ENCODE data around the gene ARFGAP2.

DNA sequence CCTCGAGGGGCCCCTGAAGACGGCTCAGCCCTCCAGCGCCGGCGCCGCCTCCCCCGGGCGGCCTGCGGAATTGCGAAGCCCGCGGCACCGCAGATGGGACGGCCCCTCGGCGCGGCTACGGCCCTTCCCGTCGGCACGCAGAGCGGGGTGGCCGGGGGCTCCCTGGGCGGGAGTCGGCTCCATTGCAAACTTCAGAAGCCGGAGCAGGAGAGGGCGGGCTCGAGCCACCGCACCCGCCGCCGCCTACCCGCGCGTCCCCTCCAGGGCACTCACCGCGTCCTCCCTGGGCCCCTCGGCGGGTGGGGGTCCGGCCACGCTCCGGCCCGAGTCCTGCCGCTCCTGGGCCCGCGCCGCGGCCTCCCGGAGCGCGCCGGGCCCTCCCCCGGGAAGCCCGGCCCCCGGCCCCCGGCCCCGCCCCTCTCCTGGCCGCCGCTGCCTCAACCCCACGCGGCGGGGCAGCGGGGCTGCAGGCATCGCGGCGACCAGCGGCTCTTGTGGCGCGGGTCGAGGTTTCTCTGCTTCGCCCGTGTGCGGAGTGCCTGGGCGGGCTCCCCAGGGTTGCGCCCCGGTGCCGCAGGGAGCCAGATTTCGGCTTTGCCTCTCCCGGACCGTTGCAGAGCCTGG lies 9.5 kb upstream of the ARFGAP2 start, which contains the start of gene PACSIN3:
- TF ChIP-seq POLR2A (IDR thresholded peaks at IDR 0.05; ENCODE audit: low read depth) (no peak), POLR2AphosphoS5 (IDR thresholded peaks at IDR 0.05) (peak in 1 of 2 donors; percentile 3), EP300 (IDR thresholded peaks at IDR 0.05) (no peak)
- TF ChIP-seq, protein P1, sequence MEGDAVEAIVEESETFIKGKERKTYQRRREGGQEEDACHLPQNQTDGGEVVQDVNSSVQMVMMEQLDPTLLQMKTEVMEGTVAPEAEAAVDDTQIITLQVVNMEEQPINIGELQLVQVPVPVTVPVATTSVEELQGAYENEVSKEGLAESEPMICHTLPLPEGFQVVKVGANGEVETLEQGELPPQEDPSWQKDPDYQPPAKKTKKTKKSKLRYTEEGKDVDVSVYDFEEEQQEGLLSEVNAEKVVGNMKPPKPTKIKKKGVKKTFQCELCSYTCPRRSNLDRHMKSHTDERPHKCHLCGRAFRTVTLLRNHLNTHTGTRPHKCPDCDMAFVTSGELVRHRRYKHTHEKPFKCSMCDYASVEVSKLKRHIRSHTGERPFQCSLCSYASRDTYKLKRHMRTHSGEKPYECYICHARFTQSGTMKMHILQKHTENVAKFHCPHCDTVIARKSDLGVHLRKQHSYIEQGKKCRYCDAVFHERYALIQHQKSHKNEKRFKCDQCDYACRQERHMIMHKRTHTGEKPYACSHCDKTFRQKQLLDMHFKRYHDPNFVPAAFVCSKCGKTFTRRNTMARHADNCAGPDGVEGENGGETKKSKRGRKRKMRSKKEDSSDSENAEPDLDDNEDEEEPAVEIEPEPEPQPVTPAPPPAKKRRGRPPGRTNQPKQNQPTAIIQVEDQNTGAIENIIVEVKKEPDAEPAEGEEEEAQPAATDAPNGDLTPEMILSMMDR (IDR thresholded peaks at IDR 0.05): peak in 1 of 3 experiments; percentile 32
